ENCODE results near the gene EIF6.

DNA sequence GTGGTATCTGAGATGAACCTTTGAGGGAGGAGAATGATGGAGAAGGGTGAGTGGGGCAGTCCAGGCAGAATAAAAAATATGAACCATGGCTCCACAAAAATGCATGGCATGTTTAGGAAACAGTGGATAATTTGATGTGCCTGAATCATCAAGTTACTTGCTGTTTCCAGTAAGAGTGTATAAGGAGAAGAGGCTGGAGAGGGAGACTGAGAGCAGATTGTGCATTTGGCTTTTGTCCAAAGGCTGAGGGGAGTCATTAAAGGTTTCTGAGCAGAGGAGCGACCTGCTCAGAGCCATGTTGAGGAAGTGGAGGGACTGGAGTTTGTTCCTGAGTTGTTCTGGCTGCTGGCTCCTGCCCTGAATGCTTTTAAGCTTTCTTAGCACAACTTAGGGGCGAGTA lies 52.0 kb downstream of the EIF6 start:
- no peak for TF ChIP-seq GATA2 (IDR thresholded peaks at IDR 0.05; ENCODE audit: low read depth, low read length)
- no peak for TF ChIP-seq GATA3 (IDR thresholded peaks at IDR 0.05; ENCODE audit: low read depth, low read length)

Data from SH-SY5Y (cell line).